H54 (cell line): ENCODE measurements around the gene DOK7.

ENCODE experiments used
- DNase-seq: peaks from one replicate; pipeline ENCODE4 v3.0.0; 2011; ENCODE audit warnings: low spot score, mixed read lengths; ENCODE audit not compliant: insufficient read length
- FAIRE-seq: peaks from 3 replicates; lab custom pipeline; 2011; peaks lifted over from hg19 to GRCh38; lab: Jason Lieb, UNC
- POLR2A ChIP-seq: IDR thresholded peaks from 2 replicates; pipeline ENCODE4 v1.6.1; 2011; ENCODE audit warnings: low read depth, mild to moderate bottlenecking, low read length

DOK7 gene

GRCh38 chr4:3494462-3494871, 31.4 kb downstream of the DOK7 start:
- no peak for FAIRE-seq
- no peak for DNase-seq
- no peak for TF ChIP-seq POLR2A

- TF ChIP-seq POLR2A: no peak
- FAIRE-seq (no peak), DNase-seq (no peak)
These were observed 32.3 kb downstream of the DOK7 start for GRCh38 chr4:3495204-3495975.

- TF ChIP-seq POLR2A: no peak
- DNase-seq (no peak), FAIRE-seq (no peak)
These were observed 32.9 kb downstream of the DOK7 start for GRCh38 chr4:3496021-3496420.

- DNase-seq (no peak), FAIRE-seq (no peak)
- no peak for TF ChIP-seq POLR2A
These were observed 34.0 kb downstream of the DOK7 start for GRCh38 chr4:3497095-3497494.

- no peak for TF ChIP-seq POLR2A
- no peak for FAIRE-seq
- DNase-seq: no peak
These were observed 34.6 kb downstream of the DOK7 start for GRCh38 chr4:3497523-3498389.

- no peak for FAIRE-seq
- DNase-seq: no peak
- no peak for TF ChIP-seq POLR2A
These were observed 35.3 kb downstream of the DOK7 start for GRCh38 chr4:3498407-3498806.

- no peak for TF ChIP-seq POLR2A
- no peak for DNase-seq
- FAIRE-seq: no peak
These were observed 35.9 kb downstream of the DOK7 start for GRCh38 chr4:3498901-3499510.

- TF ChIP-seq POLR2A: no peak
- DNase-seq: no peak
- FAIRE-seq: no peak
These were observed 36.6 kb downstream of the DOK7 start for GRCh38 chr4:3499710-3500109.

- TF ChIP-seq POLR2A: no peak
- DNase-seq (no peak), FAIRE-seq (no peak)
These were observed 37.0 kb downstream of the DOK7 start for GRCh38 chr4:3500111-3500510.

GRCh38 chr4:3500634-3501101, 37.6 kb downstream of the DOK7 start:
- FAIRE-seq: no peak
- no peak for TF ChIP-seq POLR2A
- no peak for DNase-seq

GRCh38 chr4:3501126-3501824, 38.2 kb downstream of the DOK7 start:
- FAIRE-seq (no peak), DNase-seq (no peak)
- TF ChIP-seq POLR2A: no peak

- no peak for TF ChIP-seq POLR2A
These were observed 38.8 kb downstream of the DOK7 start for GRCh38 chr4:3501825-3502425.

More at GRCh38 chr4:3501825-3502425, 38.8 kb downstream of the DOK7 start:
- FAIRE-seq (no peak), DNase-seq (no peak)
